ENCODE data around the gene MPV17L. TPM values are rescaled to one million over a fixed set of nuclear protein-coding genes. Genes with fewer than 3 reads are reported as not detected.

Gene MPV17L
- polyA plus RNA-seq, 2 of the 4 experiments (the other 2 are of a cell fraction) = 3.7 to 5.8 TPM

DNA sequence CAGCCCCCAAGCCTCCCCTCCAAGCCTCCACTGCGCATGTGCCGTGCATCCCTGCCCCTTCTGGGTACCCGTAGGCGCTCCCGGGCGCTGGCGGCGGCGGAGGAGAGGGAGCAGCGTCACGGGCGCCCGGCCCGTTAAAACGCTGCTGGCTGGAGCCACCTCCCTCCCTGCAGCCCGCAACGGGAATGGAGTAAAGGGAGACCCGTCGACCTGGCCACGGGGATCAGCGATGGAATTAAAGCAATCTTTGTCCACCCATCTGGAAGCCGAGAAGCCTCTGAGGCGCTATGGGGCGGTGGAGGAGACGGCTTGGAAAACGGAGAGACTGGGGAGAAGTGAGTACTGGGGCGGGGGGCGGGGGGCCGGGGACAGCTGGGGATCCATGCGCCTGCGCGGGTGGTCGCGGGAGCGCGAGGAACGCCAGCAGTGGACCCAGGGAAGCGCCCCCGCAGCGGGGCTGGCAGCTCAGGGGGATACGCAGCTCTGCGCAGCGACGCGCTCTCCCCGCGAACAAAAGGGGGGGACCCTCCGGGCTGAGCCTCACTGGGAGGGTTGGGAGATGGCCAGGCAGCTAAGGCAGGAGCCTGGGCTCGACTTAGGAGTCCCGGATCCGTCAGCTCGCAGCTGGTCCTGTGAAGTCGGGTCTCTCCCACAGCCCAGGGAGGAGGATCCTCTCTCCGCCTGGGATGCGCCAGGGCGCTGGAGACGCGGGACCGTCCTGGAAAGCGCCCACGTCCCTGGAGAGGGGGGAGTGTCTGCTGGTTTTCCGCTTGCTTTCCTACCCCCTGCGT, 39.1 kb downstream of the MPV17L start, which contains the start of gene BMERB1 (continued):
- TF ChIP-seq, protein P1, sequence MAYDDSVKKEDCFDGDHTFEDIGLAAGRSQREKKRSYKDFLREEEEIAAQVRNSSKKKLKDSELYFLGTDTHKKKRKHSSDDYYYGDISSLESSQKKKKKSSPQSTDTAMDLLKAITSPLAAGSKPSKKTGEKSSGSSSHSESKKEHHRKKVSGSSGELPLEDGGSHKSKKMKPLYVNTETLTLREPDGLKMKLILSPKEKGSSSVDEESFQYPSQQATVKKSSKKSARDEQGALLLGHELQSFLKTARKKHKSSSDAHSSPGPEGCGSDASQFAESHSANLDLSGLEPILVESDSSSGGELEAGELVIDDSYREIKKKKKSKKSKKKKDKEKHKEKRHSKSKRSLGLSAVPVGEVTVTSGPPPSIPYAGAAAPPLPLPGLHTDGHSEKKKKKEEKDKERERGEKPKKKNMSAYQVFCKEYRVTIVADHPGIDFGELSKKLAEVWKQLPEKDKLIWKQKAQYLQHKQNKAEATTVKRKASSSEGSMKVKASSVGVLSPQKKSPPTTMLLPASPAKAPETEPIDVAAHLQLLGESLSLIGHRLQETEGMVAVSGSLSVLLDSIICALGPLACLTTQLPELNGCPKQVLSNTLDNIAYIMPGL (CRISPR knock-in tag; IDR thresholded peaks at IDR 0.05; ENCODE audit: borderline replicate concordance) = no peak
- no peak for TF ChIP-seq CHD4 (IDR thresholded peaks at IDR 0.05; ENCODE audit: borderline replicate concordance)
- TF ChIP-seq POLR2A (IDR thresholded peaks at IDR 0.05; ENCODE audit: low read length) = peak; percentile 69

DNA sequence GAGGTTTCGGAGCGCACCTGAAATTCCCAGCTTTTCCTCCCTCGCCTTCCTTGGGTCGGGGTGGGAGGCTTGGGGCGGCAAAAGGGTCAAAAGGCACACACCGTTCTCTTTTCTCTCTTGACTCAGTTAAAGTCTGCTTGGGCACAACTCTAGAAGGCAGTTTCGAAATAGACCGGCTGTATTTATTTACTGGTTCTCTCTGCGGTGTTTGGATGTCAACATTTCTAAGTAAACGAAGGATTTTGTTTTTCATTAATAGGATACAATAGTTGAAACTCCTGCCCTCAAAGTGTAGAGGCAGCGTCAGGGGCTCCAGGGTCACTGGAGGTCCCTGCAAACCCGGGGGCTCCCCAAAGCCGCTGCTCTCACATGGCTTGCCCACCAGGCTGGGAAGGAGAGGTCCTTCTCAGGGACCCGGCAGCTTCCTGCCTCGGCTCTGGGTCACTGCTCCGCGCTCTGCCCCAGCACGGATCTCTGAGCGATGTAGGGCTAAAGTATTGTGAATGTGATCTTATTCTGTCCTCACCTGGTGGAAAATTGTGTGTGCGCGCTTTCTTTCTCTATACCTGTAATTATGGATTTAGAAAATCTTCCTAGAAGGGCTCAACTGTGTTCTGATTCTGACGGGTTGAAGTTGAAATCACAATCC, 39.8 kb downstream of the MPV17L start:
- WGBS (ENCODE audit: missing lambda C conversion rate) = 16% methylated on average over 21 of the region's 22 CpGs
- ATAC-seq (peak; percentile 32 to 34; a peak in 4 of 6 replicates), FAIRE-seq (no peak), DNase-seq (ENCODE audit: low read depth in 1 of 2, low spot score in 1 of 2) (no peak)
- ChIA-PET CTCF (interaction anchor here (0.6 to 12.8 kb wide), 4 partner anchors 36 to 116 kb away, joined by 3 to 112 read pairs (median 3); no protein-coding TSS in a partner anchor), POLR2A (interaction anchor here (0.5 kb wide), 1 partner anchor 148 kb away, joined by 4 read pairs; no protein-coding TSS in a partner anchor)
- Histone ChIP-seq H3K27ac (peak overlapping the region; percentile 74 to 91), H3K9me3 (no peaks in the 10 kb centered on the region), H3K4me2 (peak overlapping the region; percentile 91), H3K4me3 (peak overlapping the region; percentile 73), H3K4me1 (peaks cover 45% of the 10 kb centered on the region)
- TF ChIP-seq, protein P2, sequence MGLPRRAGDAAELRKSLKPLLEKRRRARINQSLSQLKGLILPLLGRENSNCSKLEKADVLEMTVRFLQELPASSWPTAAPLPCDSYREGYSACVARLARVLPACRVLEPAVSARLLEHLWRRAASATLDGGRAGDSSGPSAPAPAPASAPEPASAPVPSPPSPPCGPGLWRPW (IDR thresholded peaks at IDR 0.05) = no peak
- TF ChIP-seq SMC3 (IDR thresholded peaks at IDR 0.05) (no peak; the same call in 2 of the 3 replicates), POLR2AphosphoS2 (conservative IDR thresholded peaks at IDR 0.05; ENCODE audit: low read length) (no peak), RAD21 (conservative IDR thresholded peaks at IDR 0.05 in 1 of 2, IDR thresholded peaks at IDR 0.05 in 1 of 2) (peak in 1 of 2 experiments; percentile 13; a peak in 1 of 5 replicates), HDAC2 (IDR thresholded peaks at IDR 0.05) (peak; percentile 1; the same call in 1 of the 2 replicates), CHD2 (IDR thresholded peaks at IDR 0.05; ENCODE audit: low read length, partially characterized antibody) (no peak), SREBF2 (IDR thresholded peaks at IDR 0.05) (no peak), TFCP2L1 (CRISPR knock-in tag; IDR thresholded peaks at IDR 0.05) (no peak), KDM5A (IDR thresholded peaks at IDR 0.05) (no peak), EP300 (IDR thresholded peaks at IDR 0.05) (no peak), HOXA7 (CRISPR knock-in tag; IDR thresholded peaks at IDR 0.05) (no peak), CEBPB (IDR thresholded peaks at IDR 0.05) (no peak), EHMT2 (IDR thresholded peaks at IDR 0.05; ENCODE audit: low read depth) (no peak)
- TF ChIP-seq, protein P3, sequence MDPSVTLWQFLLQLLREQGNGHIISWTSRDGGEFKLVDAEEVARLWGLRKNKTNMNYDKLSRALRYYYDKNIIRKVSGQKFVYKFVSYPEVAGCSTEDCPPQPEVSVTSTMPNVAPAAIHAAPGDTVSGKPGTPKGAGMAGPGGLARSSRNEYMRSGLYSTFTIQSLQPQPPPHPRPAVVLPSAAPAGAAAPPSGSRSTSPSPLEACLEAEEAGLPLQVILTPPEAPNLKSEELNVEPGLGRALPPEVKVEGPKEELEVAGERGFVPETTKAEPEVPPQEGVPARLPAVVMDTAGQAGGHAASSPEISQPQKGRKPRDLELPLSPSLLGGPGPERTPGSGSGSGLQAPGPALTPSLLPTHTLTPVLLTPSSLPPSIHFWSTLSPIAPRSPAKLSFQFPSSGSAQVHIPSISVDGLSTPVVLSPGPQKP (IDR thresholded peaks at IDR 0.05; ENCODE audit: low read depth, low read length) = no peak
- TF ChIP-seq, protein P4, sequence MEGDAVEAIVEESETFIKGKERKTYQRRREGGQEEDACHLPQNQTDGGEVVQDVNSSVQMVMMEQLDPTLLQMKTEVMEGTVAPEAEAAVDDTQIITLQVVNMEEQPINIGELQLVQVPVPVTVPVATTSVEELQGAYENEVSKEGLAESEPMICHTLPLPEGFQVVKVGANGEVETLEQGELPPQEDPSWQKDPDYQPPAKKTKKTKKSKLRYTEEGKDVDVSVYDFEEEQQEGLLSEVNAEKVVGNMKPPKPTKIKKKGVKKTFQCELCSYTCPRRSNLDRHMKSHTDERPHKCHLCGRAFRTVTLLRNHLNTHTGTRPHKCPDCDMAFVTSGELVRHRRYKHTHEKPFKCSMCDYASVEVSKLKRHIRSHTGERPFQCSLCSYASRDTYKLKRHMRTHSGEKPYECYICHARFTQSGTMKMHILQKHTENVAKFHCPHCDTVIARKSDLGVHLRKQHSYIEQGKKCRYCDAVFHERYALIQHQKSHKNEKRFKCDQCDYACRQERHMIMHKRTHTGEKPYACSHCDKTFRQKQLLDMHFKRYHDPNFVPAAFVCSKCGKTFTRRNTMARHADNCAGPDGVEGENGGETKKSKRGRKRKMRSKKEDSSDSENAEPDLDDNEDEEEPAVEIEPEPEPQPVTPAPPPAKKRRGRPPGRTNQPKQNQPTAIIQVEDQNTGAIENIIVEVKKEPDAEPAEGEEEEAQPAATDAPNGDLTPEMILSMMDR (IDR thresholded peaks at IDR 0.05) = no peak

Data from A549 (cell line).